PC-3 (cell line): ENCODE measurements around the gene ZYX.

Experiments used
- EZH2phosphoT487 ChIP-seq: fragments of 300-600 bp; sonication (generic); IDR thresholded peaks from 2 replicates; pipeline ENCODE4 v1.6.1; 2018; ENCODE audit warnings: mild to moderate bottlenecking, antibody characterized with exemption, low read length, borderline replicate concordance
- TF ChIP-seq, protein P1 (sequence below): fragments of 300-600 bp; sonication (generic); conservative IDR thresholded peaks from 2 replicates; pipeline ENCODE4 v1.5.1; 2017; ENCODE audit warnings: antibody characterized with exemption, low read depth, mild to moderate bottlenecking, low read length

DNA sequence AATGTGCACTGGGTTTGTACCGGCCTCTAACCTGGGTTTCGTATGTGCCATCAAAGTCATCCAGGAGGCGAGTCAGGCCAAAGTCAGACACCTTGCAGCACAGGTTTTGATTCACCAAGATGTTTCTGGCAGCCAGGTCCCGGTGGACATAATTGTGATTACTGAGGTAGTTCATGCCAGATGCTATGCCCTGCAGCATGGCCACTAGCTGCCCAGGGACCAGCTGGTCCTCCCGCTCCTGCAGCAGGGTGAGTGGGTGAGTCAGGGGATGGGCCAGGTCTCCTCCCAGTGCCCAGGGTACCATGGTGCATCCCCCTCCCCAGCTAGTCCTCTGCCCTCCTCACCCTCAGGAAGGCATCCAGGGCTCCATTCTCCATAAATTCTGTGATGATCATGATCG, 13.6 kb downstream of the ZYX start:
- TF ChIP-seq, protein P1, sequence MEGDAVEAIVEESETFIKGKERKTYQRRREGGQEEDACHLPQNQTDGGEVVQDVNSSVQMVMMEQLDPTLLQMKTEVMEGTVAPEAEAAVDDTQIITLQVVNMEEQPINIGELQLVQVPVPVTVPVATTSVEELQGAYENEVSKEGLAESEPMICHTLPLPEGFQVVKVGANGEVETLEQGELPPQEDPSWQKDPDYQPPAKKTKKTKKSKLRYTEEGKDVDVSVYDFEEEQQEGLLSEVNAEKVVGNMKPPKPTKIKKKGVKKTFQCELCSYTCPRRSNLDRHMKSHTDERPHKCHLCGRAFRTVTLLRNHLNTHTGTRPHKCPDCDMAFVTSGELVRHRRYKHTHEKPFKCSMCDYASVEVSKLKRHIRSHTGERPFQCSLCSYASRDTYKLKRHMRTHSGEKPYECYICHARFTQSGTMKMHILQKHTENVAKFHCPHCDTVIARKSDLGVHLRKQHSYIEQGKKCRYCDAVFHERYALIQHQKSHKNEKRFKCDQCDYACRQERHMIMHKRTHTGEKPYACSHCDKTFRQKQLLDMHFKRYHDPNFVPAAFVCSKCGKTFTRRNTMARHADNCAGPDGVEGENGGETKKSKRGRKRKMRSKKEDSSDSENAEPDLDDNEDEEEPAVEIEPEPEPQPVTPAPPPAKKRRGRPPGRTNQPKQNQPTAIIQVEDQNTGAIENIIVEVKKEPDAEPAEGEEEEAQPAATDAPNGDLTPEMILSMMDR = no peak
- no peak for TF ChIP-seq EZH2phosphoT487
